Measurements from ENCODE around the gene FAM118A.
"Not testable (repeated sequence)": the region's sequence is repeated elsewhere in the genome, so short reads cannot be mapped to it uniquely, and the experiment has no call there.

The FAM118A gene

GRCh38 chr22:45309422-45310227, at the start of gene FAM118A:
Gene FAM118A, plus strand, starts transcription at chr22:45309934. Its CDS starts 12,446 bp downstream, at chr22:45322380.
- DNase-seq (ENCODE audit: low read depth), result peak; percentile 88

- DNase-seq (ENCODE audit: low read depth), result not testable (repeated sequence)
These were observed 49.4 kb upstream of the FAM118A start for GRCh38 chr22:45260395-45260759.

- DNase-seq (ENCODE audit: low read depth), result no peak
These were observed 48.2 kb upstream of the FAM118A start for GRCh38 chr22:45261407-45262088.

GRCh38 chr22:45262195-45262930, 47.4 kb upstream of the FAM118A start:
- DNase-seq (ENCODE audit: low read depth), result no peak

- DNase-seq (ENCODE audit: low read depth), result no peak
These were observed 46.7 kb upstream of the FAM118A start for GRCh38 chr22:45262931-45263462.

- DNase-seq (ENCODE audit: low read depth), result peak; percentile 80
These were observed 46.1 kb upstream of the FAM118A start for GRCh38 chr22:45263463-45264269.

- no peak for DNase-seq (ENCODE audit: low read depth)
These were observed 44.2 kb upstream of the FAM118A start for GRCh38 chr22:45265535-45265934.

- peak; percentile 28 for DNase-seq (ENCODE audit: low read depth)
These were observed 41.4 kb upstream of the FAM118A start for GRCh38 chr22:45268167-45268957.

- DNase-seq (ENCODE audit: low read depth), result peak; percentile 76
These were observed 40.5 kb upstream of the FAM118A start for GRCh38 chr22:45268958-45269844.

- DNase-seq (ENCODE audit: low read depth), result no peak
These were observed 39.4 kb upstream of the FAM118A start for GRCh38 chr22:45270095-45271020.

GRCh38 chr22:45271667-45272201, 38.0 kb upstream of the FAM118A start:
- no peak for DNase-seq (ENCODE audit: low read depth)

- no peak for DNase-seq (ENCODE audit: low read depth)
These were observed 37.2 kb upstream of the FAM118A start for GRCh38 chr22:45272498-45272897.

GRCh38 chr22:45273452-45274075, 36.2 kb upstream of the FAM118A start:
- no peak for DNase-seq (ENCODE audit: low read depth)

- no peak for DNase-seq (ENCODE audit: low read depth)
These were observed 33.1 kb upstream of the FAM118A start for GRCh38 chr22:45276507-45277105.

- not testable (repeated sequence) for DNase-seq (ENCODE audit: low read depth)
These were observed 32.0 kb upstream of the FAM118A start for GRCh38 chr22:45277720-45278119.

- DNase-seq (ENCODE audit: low read depth), result no peak
These were observed 31.6 kb upstream of the FAM118A start for GRCh38 chr22:45278125-45278524.

GRCh38 chr22:45280587-45280980, 29.1 kb upstream of the FAM118A start:
- DNase-seq (ENCODE audit: low read depth), result no peak

All from ELR (cell line).